ENCODE data around the gene SCN7A.

GRCh38 chr2:166472332-166472731 is 21.7 kb downstream of the SCN7A start:
- TF ChIP-seq, protein P1, sequence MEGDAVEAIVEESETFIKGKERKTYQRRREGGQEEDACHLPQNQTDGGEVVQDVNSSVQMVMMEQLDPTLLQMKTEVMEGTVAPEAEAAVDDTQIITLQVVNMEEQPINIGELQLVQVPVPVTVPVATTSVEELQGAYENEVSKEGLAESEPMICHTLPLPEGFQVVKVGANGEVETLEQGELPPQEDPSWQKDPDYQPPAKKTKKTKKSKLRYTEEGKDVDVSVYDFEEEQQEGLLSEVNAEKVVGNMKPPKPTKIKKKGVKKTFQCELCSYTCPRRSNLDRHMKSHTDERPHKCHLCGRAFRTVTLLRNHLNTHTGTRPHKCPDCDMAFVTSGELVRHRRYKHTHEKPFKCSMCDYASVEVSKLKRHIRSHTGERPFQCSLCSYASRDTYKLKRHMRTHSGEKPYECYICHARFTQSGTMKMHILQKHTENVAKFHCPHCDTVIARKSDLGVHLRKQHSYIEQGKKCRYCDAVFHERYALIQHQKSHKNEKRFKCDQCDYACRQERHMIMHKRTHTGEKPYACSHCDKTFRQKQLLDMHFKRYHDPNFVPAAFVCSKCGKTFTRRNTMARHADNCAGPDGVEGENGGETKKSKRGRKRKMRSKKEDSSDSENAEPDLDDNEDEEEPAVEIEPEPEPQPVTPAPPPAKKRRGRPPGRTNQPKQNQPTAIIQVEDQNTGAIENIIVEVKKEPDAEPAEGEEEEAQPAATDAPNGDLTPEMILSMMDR (conservative IDR thresholded peaks at IDR 0.05; ENCODE audit: low read depth, low read length), result no peak
- TF ChIP-seq POLR2A (IDR thresholded peaks at IDR 0.05; ENCODE audit: low read depth, low read length), result no peak
- TF ChIP-seq MAFK (IDR thresholded peaks at IDR 0.05; ENCODE audit: low read depth, low read length), result no peak
- no peak for TF ChIP-seq RAD21 (IDR thresholded peaks at IDR 0.05; ENCODE audit: low read length)
